K562 (cell line): Measurements from ENCODE around the gene SAPCD1. TPM values are rescaled to one million over a fixed set of nuclear protein-coding genes. Genes with fewer than 3 reads are reported as not detected.

Experiments used
- ARID1B ChIP-seq: fragments of 450-650 bp; IDR thresholded peaks from 2 replicates; pipeline ENCODE4 v1.6.1; 2016; ENCODE audit warnings: antibody characterized with exemption, mild to moderate bottlenecking, inconsistent platforms
- E2F4 ChIP-seq: sonication (generic); formaldehyde crosslinking; IDR thresholded peaks from 2 replicates; pipeline ENCODE4 v1.8.0; 2022; ENCODE audit warnings: mild to moderate bottlenecking, low read depth, missing genetic modification reagents
- EHMT2 ChIP-seq: fragments of 450-650 bp; IDR thresholded peaks from 2 replicates; pipeline ENCODE4 v1.6.1; 2018; ENCODE audit warnings: antibody characterized with exemption
- ETV6 ChIP-seq, 3 experiments: fragments of 150-350 bp in 1 of 3; sonication (generic) in 1 of 3; formaldehyde crosslinking in 1 of 3; IDR thresholded peaks; 2 replicates each; pipeline versions ENCODE4 v1.6.1 to v1.8.0; 2014 to 2022; ENCODE audit warnings: borderline replicate concordance in 2 of 3, low read depth in 2 of 3, antibody characterized with exemption in 1 of 3, low read length in 1 of 3, mild to moderate bottlenecking in 1 of 3, missing genetic modification reagents in 1 of 3
- HMBOX1 ChIP-seq: sonication (generic); IDR thresholded peaks from 2 replicates; pipeline ENCODE4 v1.6.1; 2016
- HOMEZ ChIP-seq: fragments of 250-450 bp; sonication (Bioruptor Pico); IDR thresholded peaks from 2 replicates; pipeline ENCODE4 v1.4.0; 2020; ENCODE audit warnings: mild to moderate bottlenecking, moderate library complexity
- JUND ChIP-seq, 2 experiments: IDR thresholded peaks; 2 replicates in 1 of 2; 3 replicates in 1 of 2; pipeline ENCODE4 v1.6.1; 2011; ENCODE audit warnings: borderline replicate concordance in 2 of 2, low read depth in 2 of 2, low read length in 2 of 2, improper control_type of control experiment in 1 of 2, missing biosample characterization in 1 of 2, missing genetic modification characterization in 1 of 2, missing genetic modification reagents in 1 of 2
- KAT7 ChIP-seq: sonication (generic); formaldehyde crosslinking; IDR thresholded peaks from 2 replicates; pipeline ENCODE4 v1.8.0; 2022; ENCODE audit warnings: missing genetic modification reagents, mild to moderate bottlenecking, borderline replicate concordance
- MYBL2 ChIP-seq, 2 experiments: fragments of 450-650 bp in 1 of 2; sonication (generic) in 1 of 2; formaldehyde crosslinking in 1 of 2; IDR thresholded peaks; 2 replicates each; pipeline versions ENCODE4 v1.6.1 to v1.8.1; 2017 to 2022; ENCODE audit warnings: borderline replicate concordance in 1 of 2, inconsistent platforms in 1 of 2, low read depth in 1 of 2, mild to moderate bottlenecking in 1 of 2, missing genetic modification reagents in 1 of 2, moderate library complexity in 1 of 2
- NR4A1 ChIP-seq, 2 experiments: fragments of 250-450 bp in 1 of 2; fragments of 450-650 bp in 1 of 2; sonication (Bioruptor Pico) in 1 of 2; IDR thresholded peaks; 2 replicates each; pipeline versions ENCODE4 v1.4.0 to v1.6.1; 2016 to 2020; ENCODE audit warnings: mild to moderate bottlenecking in 2 of 2, missing compliant biosample characterization in 1 of 2, missing genetic modification characterization in 1 of 2, moderate library complexity in 1 of 2
- PHF20 ChIP-seq: fragments of 450-650 bp; IDR thresholded peaks from 2 replicates; pipeline ENCODE4 v1.6.1; 2018; ENCODE audit not compliant: partially characterized antibody
- SMARCE1 ChIP-seq: fragments of 450-650 bp; IDR thresholded peaks from 2 replicates; pipeline ENCODE4 v1.7.1; 2016; ENCODE audit warnings: mild to moderate bottlenecking
- SNAPC5 ChIP-seq: fragments of 250-450 bp; sonication (Bioruptor Pico); IDR thresholded peaks from 2 replicates; pipeline ENCODE4 v1.8.0; 2021; ENCODE audit warnings: moderate library complexity, mild to moderate bottlenecking, inconsistent platforms
- SRSF3 ChIP-seq: fragments of 200-400 bp; formaldehyde crosslinking; IDR thresholded peaks from 2 replicates; pipeline ENCODE4 v1.6.1; 2016; ENCODE audit warnings: mild to moderate bottlenecking, low read length, moderate library complexity; ENCODE audit not compliant: insufficient read depth
- ZNF174 ChIP-seq: fragments of 250-450 bp; sonication (Bioruptor Pico); IDR thresholded peaks from 2 replicates; pipeline ENCODE4 v1.4.0; 2020; ENCODE audit warnings: mild to moderate bottlenecking
- ZNF395 ChIP-seq: fragments of 200-800 bp; sonication (Bioruptor generic); IDR thresholded peaks from 2 replicates; pipeline ENCODE4 v1.6.1; 2017; ENCODE audit warnings: missing genetic modification characterization, missing compliant biosample characterization
- ZSCAN29 ChIP-seq: fragments of 450-650 bp; IDR thresholded peaks from 2 replicates; pipeline ENCODE4 v1.6.1; 2017
- polyA plus RNA-seq, 8 experiments: library from polyadenylated mRNA; depleted of rRNA in 4 of 8; stranded (reverse) in 5 of 8; unstranded in 3 of 8; fragments of >200 nt; fragmentation: Nextera tagmentation in 2 of 8; fragmentation: Illumina TruSeq in 1 of 8; extraction: Ambion mirVana in 2 of 8; extraction: Trizol in 1 of 8; gene quantifications; 2 replicates each; pipeline versions ENCODE4 v1.2.1 to v1.2.3, GENCODE V29; 2011 to 2014; ENCODE audit warnings: inconsistent platforms in 1 of 8, missing spikeins in 1 of 8
- total RNA-seq, 7 experiments: library from RNA; depleted of rRNA in 6 of 7; stranded (reverse); fragments of >200 nt in 6 of 7; fragmentation: Illumina TruSeq in 2 of 7; extraction: Trizol in 2 of 7; gene quantifications; 2 replicates each; pipeline versions ENCODE4 v1.2.1 to v1.2.3, GENCODE V29; 2011 to 2021; ENCODE audit warnings: low replicate concordance in 1 of 7

SAPCD1 gene
- total and polyA plus RNA-seq, 9 of the 15 experiments (the other 6 are each of a cell fraction or from before 2014, with no cell fraction given): 2.6 to 30.2 (median 7.4) TPM

- TF ChIP-seq ZNF395 (CRISPR knock-in tag) (peak; percentile 86; the same call in 1 of the 2 replicates), HMBOX1 (peak; percentile 79), ETV6 (IDR thresholded peaks at IDR 0.05; ENCODE audit: borderline replicate concordance in 1 of 2, low read depth in 2 of 2, low read length in 1 of 2) (no peak), ETV6 (CRISPR knock-in tag; IDR thresholded peaks at IDR 0.05; ENCODE audit: borderline replicate concordance) (no peak), EHMT2 (no peak), JUND (IDR thresholded peaks at IDR 0.05; ENCODE audit: borderline replicate concordance, low read depth, low read length) (peak; percentile 52), JUND (tag; IDR thresholded peaks at IDR 0.05; ENCODE audit: borderline replicate concordance, low read depth, low read length) (peak; percentile 34; the same call in 1 of the 3 replicates), ARID1B (peak; percentile 32), ZNF174 (CRISPR knock-in tag) (0 out of 2 replicates have a peak, but pooled peaks have one; percentile 74), SMARCE1 (0 out of 2 replicates have a peak, but pooled peaks have one; percentile 36), SNAPC5 (CRISPR knock-in tag) (no peak), SRSF3 (no peak), HOMEZ (CRISPR knock-in tag) (no peak), ZSCAN29 (no peak), PHF20 (no peak), E2F4 (CRISPR knock-in tag) (no peak), KAT7 (CRISPR knock-in tag) (no peak), NR4A1 (CRISPR knock-in tag; IDR thresholded peaks at IDR 0.05) (0 out of 2 replicates have a peak, but pooled peaks have one; percentile 27), NR4A1 (tag; IDR thresholded peaks at IDR 0.05) (no peak), MYBL2 (IDR thresholded peaks at IDR 0.05; ENCODE audit: low read depth) (peak; percentile 60), MYBL2 (CRISPR knock-in tag; IDR thresholded peaks at IDR 0.05; ENCODE audit: borderline replicate concordance) (no peak)
These were observed 11.9 kb upstream of the SAPCD1 start (continued) for GRCh38 chr6:31750411-31751022.
